Activated naive CD4-positive, alpha-beta T cell treated with anti-CD3 and anti-CD28 coated beads, Interleukin-2, amount 50 U/mL, for 72 hours (primary cell): Measurements from ENCODE around the gene DNAJB12. TPM values are rescaled to one million over a fixed set of nuclear protein-coding genes. Genes with fewer than 3 reads are reported as not detected.

Source experiments
- ATAC-seq, 2 donors: fragments of 150-1000 bp; cut with Tn5 transposase; 2 replicates each; pipeline ENCODE4 v1.10.0; 2021; ENCODE audit warnings: mild to moderate bottlenecking in 2 of 2, moderate library complexity in 2 of 2
- DNase-seq, 2 donors: peaks; one replicate each; pipeline ENCODE4 v3.0.0; 2021 to 2022; ENCODE audit warnings: low spot score in 2 of 2
- H3K27ac Mint-ChIP-seq, 2 donors: one replicate each; pipeline ENCODE4 v1.8.0; 2022; ENCODE audit warnings: mild to moderate bottlenecking in 2 of 2, mixed read lengths in 2 of 2
- H3K36me3 Mint-ChIP-seq, 2 donors: one replicate each; pipeline ENCODE4 v1.8.0; 2022; ENCODE audit warnings: mixed read lengths in 2 of 2
- H3K9me3 Mint-ChIP-seq, 2 donors: one replicate each; pipeline ENCODE4 v1.8.0; 2022; ENCODE audit warnings: mixed read lengths in 2 of 2
- total RNA-seq, 2 donors: library from RNA; stranded (reverse); gene quantifications; one replicate each; pipeline ENCODE4 v1.2.3, GENCODE V29; 2022

DNAJB12 gene
- total RNA-seq, 2 donors from 2014 or later, result 20.7 to 26.6 TPM

GRCh38 chr10:72337039-72337629, 17.6 kb downstream of the DNAJB12 start:
- peak overlapping the region; percentile 50 to 97 for H3K27ac Mint-ChIP-seq
- DNase-seq, result peak; percentile 79 to 82

GRCh38 chr10:72336259-72337038, 18.3 kb downstream of the DNAJB12 start:
- ATAC-seq (no peak), DNase-seq (no peak)
- no peaks in the 10 kb centered on the region for H3K9me3 Mint-ChIP-seq
- peaks cover 13 to 31% of the 10 kb centered on the region in 2 donors for H3K36me3 Mint-ChIP-seq
- H3K27ac Mint-ChIP-seq, result peak overlapping the region; percentile 77 to 97

More at GRCh38 chr10:72337039-72337629, 17.6 kb downstream of the DNAJB12 start:
- H3K36me3 Mint-ChIP-seq, result peaks cover 13 to 27% of the 10 kb centered on the region in 2 donors
- peak in 1 of 2 donors; percentile 15 for ATAC-seq
- H3K9me3 Mint-ChIP-seq, result no peaks in the 10 kb centered on the region

- peak; percentile 50 to 80 for DNase-seq
- Mint-ChIP-seq H3K9me3 (no peaks in the 10 kb centered on the region), H3K27ac (peak overlapping the region; percentile 78 to 97), H3K36me3 (peaks cover 7 to 31% of the 10 kb centered on the region in 2 donors)
- ATAC-seq, result peak; percentile 4 to 17
Measured at GRCh38 chr10:72335394-72336258, 19.1 kb downstream of the DNAJB12 start.

GRCh38 chr10:72334825-72335393, 19.8 kb downstream of the DNAJB12 start:
- H3K27ac Mint-ChIP-seq, result peak overlapping the region; percentile 78 to 97
- peak; percentile 54 to 66 for ATAC-seq
- H3K9me3 Mint-ChIP-seq, result no peaks in the 10 kb centered on the region
- peaks cover 6 to 31% of the 10 kb centered on the region in 2 donors for H3K36me3 Mint-ChIP-seq
- DNase-seq, result peak; percentile 79 to 96

- peak overlapping the region; percentile 95 to 97 for H3K27ac Mint-ChIP-seq
- DNase-seq (no peak), ATAC-seq (no peak)
- H3K9me3 Mint-ChIP-seq, result no peaks in the 10 kb centered on the region
- peaks cover 6 to 31% of the 10 kb centered on the region in 2 donors for H3K36me3 Mint-ChIP-seq
Measured at GRCh38 chr10:72334196-72334824, 20.4 kb downstream of the DNAJB12 start.

GRCh38 chr10:72333112-72334015, 21.4 kb downstream of the DNAJB12 start:
- Mint-ChIP-seq H3K36me3 (peaks cover 6 to 31% of the 10 kb centered on the region in 2 donors), H3K27ac (peak overlapping the region; percentile 82 to 97), H3K9me3 (no peaks in the 10 kb centered on the region)
- ATAC-seq (peak in 1 of 2 donors; percentile 8), DNase-seq (peak in 1 of 2 donors; percentile 76)

GRCh38 chr10:72332423-72333111, 22.2 kb downstream of the DNAJB12 start:
- no peaks in the 10 kb centered on the region for H3K9me3 Mint-ChIP-seq
- peak overlapping the region; percentile 82 to 97 for H3K27ac Mint-ChIP-seq
- no peak for ATAC-seq
- peak in 1 of 2 donors; percentile 52 for DNase-seq
- H3K36me3 Mint-ChIP-seq, result peaks cover 6 to 33% of the 10 kb centered on the region in 2 donors

- DNase-seq (peak; percentile 92 to 97), ATAC-seq (peak; percentile 68 to 70)
- Mint-ChIP-seq H3K9me3 (peaks cover 0 to under 1% of the 10 kb centered on the region in 2 donors), H3K27ac (peak overlapping the region; percentile 97 to 99), H3K36me3 (peaks cover 8 to 35% of the 10 kb centered on the region in 2 donors)
Measured at GRCh38 chr10:72331575-72332422, 22.9 kb downstream of the DNAJB12 start.

GRCh38 chr10:72330069-72330426, 24.7 kb downstream of the DNAJB12 start:
- Mint-ChIP-seq H3K36me3 (peaks cover 9 to 32% of the 10 kb centered on the region in 2 donors), H3K27ac (peak overlapping the region; percentile 97 to 99), H3K9me3 (peaks cover 0 to 4% of the 10 kb centered on the region in 2 donors)
- no peak for DNase-seq
- ATAC-seq, result no peak

- DNase-seq (no peak), ATAC-seq (peak in 1 of 2 donors; percentile 0)
- H3K9me3 Mint-ChIP-seq, result peaks cover 0 to 4% of the 10 kb centered on the region in 2 donors
- H3K27ac Mint-ChIP-seq, result peak overlapping the region; percentile 97 to 100
- H3K36me3 Mint-ChIP-seq, result peaks cover 9 to 26% of the 10 kb centered on the region in 2 donors
Measured at GRCh38 chr10:72329290-72330068, 25.2 kb downstream of the DNAJB12 start.

- Mint-ChIP-seq H3K36me3 (peaks cover 9 to 23% of the 10 kb centered on the region in 2 donors), H3K27ac (peak overlapping the region; percentile 97 to 100), H3K9me3 (peaks cover 0 to 4% of the 10 kb centered on the region in 2 donors)
- DNase-seq (peak in 1 of 2 donors; percentile 74), ATAC-seq (peak; percentile 13 to 35)
Measured at GRCh38 chr10:72328829-72329204, 25.9 kb downstream of the DNAJB12 start.

GRCh38 chr10:72328045-72328828, 26.5 kb downstream of the DNAJB12 start:
- ATAC-seq (peak in 1 of 2 donors; percentile 1), DNase-seq (peak in 1 of 2 donors; percentile 71)
- Mint-ChIP-seq H3K27ac (peak overlapping the region; percentile 97 to 100), H3K36me3 (peaks cover 9 to 21% of the 10 kb centered on the region in 2 donors), H3K9me3 (peaks cover 0 to 4% of the 10 kb centered on the region in 2 donors)
